Psoas muscle (tissue), 8 donors: Measurements from ENCODE around the gene SSC4D. TPM values are rescaled to one million over a fixed set of nuclear protein-coding genes. Genes with fewer than 3 reads are reported as not detected.
A peak's percentile ranks its signal among the peaks of the same experiment; 100 is the strongest.
"Not testable (repeated sequence)": the region's sequence is repeated elsewhere in the genome, so short reads cannot be mapped to it uniquely, and the experiment has no call there.

ENCODE experiments used
- ATAC-seq, 4 donors: fragments of 200-7000 bp; cut with Tn5 transposase; one replicate each; pipeline ENCODE4 v1.9.1; 2020; ENCODE audit warnings: moderate library complexity in 3 of 4, mild to moderate bottlenecking in 2 of 4
- DNase-seq, 2 donors: peaks; one replicate each; pipeline ENCODE4 v3.0.0-alpha.2; 2020
- H3K27ac ChIP-seq: fragments of 200-600 bp; one replicate; pipeline ENCODE4 v1.8.0; 2022
- H3K27me3 ChIP-seq, 3 donors: fragments of 200-600 bp in 1 of 3; one replicate each; pipeline versions ENCODE4 v1.6.1 to v1.8.0; 2013 to 2022; ENCODE audit warnings: low read length in 2 of 3, mild to moderate bottlenecking in 2 of 3, moderate library complexity in 1 of 3; ENCODE audit not compliant: insufficient read depth in 3 of 3
- H3K36me3 ChIP-seq, 2 donors: fragments of 200-600 bp in 1 of 2; one replicate each; pipeline versions ENCODE4 v1.6.1 to v1.8.0; 2013 to 2022; ENCODE audit warnings: low read depth in 1 of 2, mild to moderate bottlenecking in 1 of 2, moderate library complexity in 1 of 2; ENCODE audit not compliant: insufficient read depth in 1 of 2
- H3K4me1 ChIP-seq: fragments of 200-600 bp; one replicate; pipeline ENCODE4 v1.8.0; 2022
- H3K4me3 ChIP-seq: fragments of 200-600 bp; one replicate; pipeline ENCODE4 v1.8.0; 2022; ENCODE audit warnings: mild to moderate bottlenecking
- H3K9me3 ChIP-seq: fragments of 200-600 bp; one replicate; pipeline ENCODE4 v1.8.0; 2022
- CTCF ChIP-seq: fragments of 200-600 bp; IDR thresholded peaks from one replicate; pipeline ENCODE4 v1.8.0; 2022; ENCODE audit warnings: antibody characterized with exemption
- WGBS, 3 donors: extraction: QIAGEN DNeasy Blood & Tissue Kit; methylation state at CpG; one replicate each; pipeline versions ENCODE4 v1.1.6 to v1.1.7; 2013; 5-methylcytosine and 5-hydroxymethylcytosine counted together
- intact Hi-C, 2 donors: fragments of 100-400 bp; cut with DNase I; formaldehyde crosslinking; loops; one replicate each; pipeline versions ENCODE4 v1.11.0 to v1.14.2; 2022
- polyA plus RNA-seq, 3 donors: library from polyadenylated mRNA; stranded (reverse); fragments of 200-250 nt; gene quantifications; one replicate each; pipeline ENCODE4 v1.2.3, GENCODE V29; 2013
- total RNA-seq, 4 donors: library from RNA; stranded (reverse); fragmentation: NEBNext Ultra II Directional in 2 of 4; extraction: Animal tissue kit (Norgen Biotek cat#: 25700) in 2 of 4; gene quantifications; one replicate each; pipeline versions ENCODE4 v1.2.1 to v1.2.4, GENCODE V29; 2021 to 2023
- donor health status: healthy with polysubstance abuse.
- donor health status: DM: no; HTN: no; CAD: no; lungs with moderate emphysema.
- donor health status: Bipolar disorder and iron deficiency.
- donor health status: healthy.
- donor health status: DM: yes; HTN: yes; CAD: no.
- donor health status: DM: no; HTN: no; CAD: no.
- donor health status: DM: no; HTN: no; CAD: no.
- donor health status: DM: yes; HTN: yes; CAD: no.

SSC4D gene
- total and polyA plus RNA-seq, 7 donors, result 0.79 to 3.3 (median 1.0) TPM

GRCh38 chr7:76411626-76412025 is 2.1 kb upstream of the SSC4D start:
- no peak for ATAC-seq
- DNase-seq, result no peak
- H3K27me3 ChIP-seq, result no peaks in the 10 kb centered on the region
- H3K9me3 ChIP-seq, result no peaks in the 10 kb centered on the region
- H3K36me3 ChIP-seq, result no peaks in the 10 kb centered on the region
- H3K4me3 ChIP-seq, result no peak overlapping the region
- no peaks in the 10 kb centered on the region for H3K4me1 ChIP-seq
- intact Hi-C loops, result no loop called here
- 85 to 94% (median 93%) methylated on average over 1 of the region's 1 CpG for WGBS, 3 donors
- no peak for TF ChIP-seq CTCF
- H3K27ac ChIP-seq, result no peak overlapping the region

- Histone ChIP-seq H3K4me3 (no peak overlapping the region), H3K4me1 (no peaks in the 10 kb centered on the region), H3K27me3 (no peaks in the 10 kb centered on the region), H3K36me3 (no peaks in the 10 kb centered on the region), H3K9me3 (no peaks in the 10 kb centered on the region), H3K27ac (no peak overlapping the region)
- ATAC-seq, result no peak
- no peak for TF ChIP-seq CTCF
- DNase-seq, result no peak
- intact Hi-C loops, result no loop called here
Measured at GRCh38 chr7:76408121-76408560, 1.4 kb downstream of the SSC4D start.

- no peak overlapping the region for H3K4me3 ChIP-seq
- no peaks in the 10 kb centered on the region for H3K4me1 ChIP-seq
- 65 to 91% (median 79%) methylated on average over 4 of the region's 4 CpGs for WGBS, 3 donors
- ATAC-seq (no peak), DNase-seq (no peak)
- H3K27me3 ChIP-seq, result no peaks in the 10 kb centered on the region
- TF ChIP-seq CTCF, result no peak
- intact Hi-C loops, result no loop called here
- H3K36me3 ChIP-seq, result no peaks in the 10 kb centered on the region
- H3K9me3 ChIP-seq, result no peaks in the 10 kb centered on the region
- H3K27ac ChIP-seq, result no peak overlapping the region
Measured at GRCh38 chr7:76407718-76408117, 1.8 kb downstream of the SSC4D start.

GRCh38 chr7:76405738-76406137 is 3.8 kb downstream of the SSC4D start:
- DNase-seq, result no peak
- H3K9me3 ChIP-seq, result no peaks in the 10 kb centered on the region
- 83 to 87% (median 85%) methylated on average over 9 of the region's 9 CpGs for WGBS, 3 donors
- H3K4me3 ChIP-seq, result no peak overlapping the region
- no peak for TF ChIP-seq CTCF
- no peak overlapping the region for H3K27ac ChIP-seq
- no peaks in the 10 kb centered on the region for H3K27me3 ChIP-seq
- H3K36me3 ChIP-seq, result no peaks in the 10 kb centered on the region
- H3K4me1 ChIP-seq, result no peaks in the 10 kb centered on the region
- no peak for ATAC-seq
- intact Hi-C loops, result no loop called here

- Histone ChIP-seq H3K4me3 (no peak overlapping the region), H3K9me3 (no peaks in the 10 kb centered on the region), H3K27ac (no peak overlapping the region), H3K4me1 (no peaks in the 10 kb centered on the region), H3K36me3 (no peaks in the 10 kb centered on the region), H3K27me3 (no peaks in the 10 kb centered on the region)
- peak in 1 of 4 donors; percentile 47 for ATAC-seq
- WGBS, 3 donors, result 88 to 90% (median 90%) methylated on average over 10 of the region's 10 CpGs
- intact Hi-C loops, result no loop called here
- no peak for DNase-seq
- no peak for TF ChIP-seq CTCF
Measured at GRCh38 chr7:76403780-76404494, 5.6 kb downstream of the SSC4D start.

GRCh38 chr7:76403097-76403496 is 6.4 kb downstream of the SSC4D start:
- H3K27ac ChIP-seq, result not testable (repeated sequence)

More at GRCh38 chr7:76403097-76403496, 6.4 kb downstream of the SSC4D start:
- ATAC-seq, H3K4me1 ChIP-seq, DNase-seq, H3K4me3 ChIP-seq, H3K27me3 ChIP-seq, H3K9me3 ChIP-seq, intact Hi-C loops, H3K36me3 ChIP-seq: not testable (repeated sequence)
- WGBS, 3 donors, result 82 to 85% (median 82%) methylated on average over 8 of the region's 8 CpGs
